PC-9 (cell line): Measurements from ENCODE around the gene CLSTN1.

Experiments
- CTCF ChIP-seq: fragments of 200-600 bp; sonication (generic); conservative IDR thresholded peaks from 2 replicates; pipeline ENCODE4 v1.6.1; 2017; ENCODE audit warnings: mixed run types, antibody characterized with exemption, mild to moderate bottlenecking, moderate library complexity
- EZH2 ChIP-seq: fragments of 200-600 bp; sonication (generic); IDR thresholded peaks from 2 replicates; pipeline ENCODE4 v1.8.0; 2017; ENCODE audit warnings: antibody characterized with exemption, low read depth

GRCh38 chr1:9737057-9737456 is 86.7 kb downstream of the CLSTN1 start:
- TF ChIP-seq CTCF: no peak
- no peak for TF ChIP-seq EZH2
